Skeletal muscle satellite cell (primary cell): ENCODE measurements around the gene CACNB3.
A peak's percentile ranks its signal among the peaks of the same experiment; 100 is the strongest.
"Not testable (repeated sequence)": the region's sequence is repeated elsewhere in the genome, so short reads cannot be mapped to it uniquely, and the experiment has no call there.

Source experiments
- H3K27me3 ChIP-seq: 2 replicates; pipeline ENCODE4 v1.7.0; 2013; ENCODE audit warnings: low read length; ENCODE audit not compliant: control insufficient read depth, insufficient read depth
- H3K36me3 ChIP-seq: 2 replicates; pipeline ENCODE4 v1.7.0; 2013; ENCODE audit warnings: mild to moderate bottlenecking, control low read depth, low read length; ENCODE audit not compliant: insufficient read depth
- H3K4me1 ChIP-seq: 2 replicates; pipeline ENCODE4 v1.7.0; 2013; ENCODE audit warnings: low read length; ENCODE audit not compliant: control insufficient read depth, insufficient read depth
- H3K4me2 ChIP-seq: 2 replicates; pipeline ENCODE4 v1.7.0; 2013; ENCODE audit warnings: mild to moderate bottlenecking, low read length
- H3K4me3 ChIP-seq: 2 replicates; pipeline ENCODE4 v1.7.0; 2013; ENCODE audit warnings: low read length
- H3K9ac ChIP-seq: 2 replicates; pipeline ENCODE4 v1.7.0; 2013; ENCODE audit warnings: mild to moderate bottlenecking, low read depth, low read length, moderate library complexity
- H3K9me3 ChIP-seq: replicated peaks from 2 replicates; pipeline ENCODE4 v1.7.0; 2013; ENCODE audit warnings: mild to moderate bottlenecking, control low read depth, low read length

Gene CACNB3

DNA sequence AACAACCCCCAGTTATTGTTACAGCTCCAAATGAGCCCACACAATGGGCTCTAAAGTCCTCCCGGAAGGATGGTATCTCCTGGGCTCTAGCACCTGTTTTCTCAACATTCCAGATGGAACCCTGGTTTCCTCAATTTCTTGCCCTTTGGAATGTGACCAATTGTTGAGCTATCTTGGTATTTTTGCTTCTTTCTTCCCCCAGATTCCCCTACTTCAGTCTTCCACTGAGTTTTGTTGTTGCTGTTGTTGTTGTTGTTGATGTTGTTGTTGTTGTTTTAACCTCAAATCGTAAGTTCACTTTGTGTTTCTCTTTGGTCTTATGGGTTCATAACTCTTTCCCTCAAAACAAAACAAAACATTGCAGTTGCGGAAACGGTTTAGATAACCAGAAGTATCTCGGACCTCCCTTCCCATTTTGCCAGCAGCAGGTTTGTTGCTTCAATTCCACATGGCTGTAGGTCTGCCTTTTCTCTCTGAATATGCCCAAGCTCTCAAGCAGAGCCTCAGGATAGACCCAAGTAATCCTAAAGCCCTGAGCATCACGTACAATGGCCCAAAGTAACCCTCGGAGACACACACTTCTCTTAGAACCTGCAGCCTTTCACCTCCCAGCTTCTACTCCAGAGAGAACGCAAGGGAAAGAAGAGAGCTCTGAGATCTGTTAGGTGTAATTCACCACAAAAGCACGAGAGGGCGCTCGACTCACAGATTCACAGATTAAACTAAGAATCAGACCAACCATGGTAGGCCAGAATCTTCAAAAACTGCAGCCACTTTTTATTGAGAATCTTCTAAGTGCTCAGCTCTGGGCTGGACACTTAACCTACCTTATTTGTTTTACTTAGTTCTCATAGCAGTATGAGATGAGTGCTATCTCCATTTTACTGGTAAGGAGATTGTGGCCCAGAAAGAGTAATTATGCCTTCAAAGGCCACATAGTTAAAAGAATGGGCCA is 34.7 kb downstream of the CACNB3 start:
- Histone ChIP-seq H3K9ac (peak overlapping the region; percentile 64), H3K4me3 (peak overlapping the region; percentile 70), H3K9me3 (no peaks in the 10 kb centered on the region), H3K4me1 (peaks cover 20% of the 10 kb centered on the region), H3K36me3 (no peaks in the 10 kb centered on the region), H3K4me2 (peak overlapping the region; percentile 76), H3K27me3 (peaks cover 7% of the 10 kb centered on the region)

GRCh38 chr12:48854488-48854887 is 36.2 kb downstream of the CACNB3 start:
- Histone ChIP-seq H3K9me3 (no peaks in the 10 kb centered on the region), H3K4me1 (peaks cover 20% of the 10 kb centered on the region), H3K9ac (no peak overlapping the region), H3K4me2 (no peak overlapping the region), H3K4me3 (no peak overlapping the region), H3K36me3 (no peaks in the 10 kb centered on the region), H3K27me3 (peaks cover 7% of the 10 kb centered on the region)

GRCh38 chr12:48854932-48855331 is 36.6 kb downstream of the CACNB3 start:
- H3K36me3 ChIP-seq, H3K9me3 ChIP-seq, H3K4me2 ChIP-seq, H3K9ac ChIP-seq, H3K4me3 ChIP-seq, H3K27me3 ChIP-seq: not testable (repeated sequence)
- H3K4me1 ChIP-seq, result peaks cover 20% of the 10 kb centered on the region

- no peaks in the 10 kb centered on the region for H3K9me3 ChIP-seq
- no peak overlapping the region for H3K9ac ChIP-seq
- no peaks in the 10 kb centered on the region for H3K36me3 ChIP-seq
- H3K27me3 ChIP-seq, result peaks cover 13% of the 10 kb centered on the region
- H3K4me1 ChIP-seq, result peaks cover 9% of the 10 kb centered on the region
- H3K4me2 ChIP-seq, result no peak overlapping the region
- H3K4me3 ChIP-seq, result no peak overlapping the region
Observed at GRCh38 chr12:48856379-48856778, 38.1 kb downstream of the CACNB3 start.

DNA sequence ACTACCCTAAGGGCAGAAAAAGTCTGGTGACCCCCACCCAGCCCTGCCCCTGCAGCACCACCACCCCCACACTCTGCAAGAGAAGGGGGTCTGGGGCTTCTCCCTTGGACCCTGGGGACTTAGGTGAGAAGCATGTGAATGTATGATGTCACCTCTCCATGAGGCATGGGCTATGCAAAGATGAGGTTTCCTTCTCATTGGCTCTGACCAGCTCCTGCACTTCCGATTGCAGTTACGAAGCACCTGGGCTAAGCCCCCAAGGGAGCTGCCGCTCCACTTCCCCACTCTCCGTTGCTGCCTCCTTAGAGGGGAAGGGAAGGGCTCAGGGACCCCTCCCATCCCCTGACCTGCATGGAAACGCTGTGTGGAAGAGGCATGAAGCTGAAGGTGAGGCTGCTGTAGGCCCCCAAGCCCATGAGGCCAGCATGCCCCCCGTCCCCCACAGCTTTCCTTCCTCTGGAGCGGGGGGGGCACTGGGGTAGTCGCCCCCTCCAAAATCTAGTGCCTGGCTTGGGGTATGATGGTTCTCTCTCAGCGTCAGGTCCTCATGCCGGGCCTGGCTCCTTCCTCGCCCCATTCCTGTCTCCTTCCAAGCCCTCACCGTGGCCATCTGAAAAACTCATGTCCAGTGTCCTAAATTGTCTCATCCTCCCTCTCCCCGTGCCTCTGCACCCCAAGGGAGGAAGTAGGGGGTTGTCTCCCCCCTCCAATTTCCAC is 39.1 kb downstream of the CACNB3 start:
- H3K4me3 ChIP-seq, result no peak overlapping the region
- no peak overlapping the region for H3K9ac ChIP-seq
- H3K4me2 ChIP-seq, result no peak overlapping the region
- no peaks in the 10 kb centered on the region for H3K9me3 ChIP-seq
- H3K36me3 ChIP-seq, result no peaks in the 10 kb centered on the region
- peaks cover 23% of the 10 kb centered on the region for H3K27me3 ChIP-seq
- peaks cover 7% of the 10 kb centered on the region for H3K4me1 ChIP-seq

GRCh38 chr12:48858043-48858442 is 39.7 kb downstream of the CACNB3 start:
- Histone ChIP-seq H3K27me3 (peaks cover 29% of the 10 kb centered on the region), H3K9me3 (no peaks in the 10 kb centered on the region), H3K9ac (no peak overlapping the region), H3K4me3 (no peak overlapping the region), H3K36me3 (no peaks in the 10 kb centered on the region), H3K4me1 (peaks cover 1% of the 10 kb centered on the region), H3K4me2 (no peak overlapping the region)

DNA sequence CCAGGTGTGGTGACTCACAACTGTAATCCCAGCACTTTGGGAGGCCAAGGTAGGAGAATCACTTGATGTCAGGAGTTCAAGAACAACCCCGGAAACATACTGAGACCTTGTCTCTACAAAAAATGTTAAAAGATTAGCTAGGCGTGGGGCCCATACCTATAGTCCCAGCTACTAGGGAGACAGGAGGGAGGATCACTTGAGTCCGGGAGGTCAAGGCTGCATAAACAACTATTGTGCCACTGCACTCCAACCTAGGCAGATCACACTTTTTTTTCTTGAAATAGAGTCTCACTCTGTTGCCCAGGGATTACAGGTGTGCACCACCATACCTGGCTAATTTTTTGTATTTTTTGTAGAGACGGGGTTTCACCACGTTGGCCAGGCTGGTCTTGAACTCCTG is 41.3 kb downstream of the CACNB3 start:
- Histone ChIP-seq H3K4me3 (no peak overlapping the region), H3K4me2 (no peak overlapping the region), H3K9ac (no peak overlapping the region), H3K27me3 (peaks cover 45% of the 10 kb centered on the region), H3K4me1 (no peaks in the 10 kb centered on the region), H3K36me3 (no peaks in the 10 kb centered on the region), H3K9me3 (no peaks in the 10 kb centered on the region)

GRCh38 chr12:48860236-48860635 is 41.9 kb downstream of the CACNB3 start:
- H3K27me3 ChIP-seq, result peaks cover 51% of the 10 kb centered on the region
- H3K4me2 ChIP-seq, result not testable (repeated sequence)

DNA sequence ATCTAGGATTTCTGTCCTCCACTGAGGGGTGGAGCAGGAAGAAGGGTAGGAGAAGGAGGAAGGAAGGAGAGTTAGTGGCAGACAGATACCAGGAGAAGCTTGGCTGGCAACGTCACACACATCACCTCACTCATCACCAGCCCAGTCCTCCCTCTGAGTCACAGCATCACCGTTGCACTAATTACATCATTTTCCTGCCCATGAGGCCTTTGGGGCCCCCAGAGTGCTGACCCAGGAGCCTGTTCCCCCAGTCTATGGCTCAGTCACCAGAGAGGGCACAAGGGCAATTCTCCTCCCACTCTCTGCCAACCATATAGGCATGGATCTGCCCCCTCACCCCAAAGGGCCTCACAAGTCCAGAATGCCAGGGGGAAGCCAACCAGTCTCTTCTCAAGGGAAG is 42.8 kb downstream of the CACNB3 start:
- Histone ChIP-seq H3K9me3 (no peaks in the 10 kb centered on the region), H3K27me3 (peaks cover 54% of the 10 kb centered on the region), H3K4me3 (no peak overlapping the region), H3K36me3 (no peaks in the 10 kb centered on the region), H3K4me1 (peaks cover 5% of the 10 kb centered on the region), H3K9ac (no peak overlapping the region), H3K4me2 (no peak overlapping the region)

More at GRCh38 chr12:48860236-48860635, 41.9 kb downstream of the CACNB3 start:
- H3K9me3 ChIP-seq, H3K36me3 ChIP-seq, H3K4me1 ChIP-seq, H3K4me3 ChIP-seq, H3K9ac ChIP-seq: not testable (repeated sequence)

DNA sequence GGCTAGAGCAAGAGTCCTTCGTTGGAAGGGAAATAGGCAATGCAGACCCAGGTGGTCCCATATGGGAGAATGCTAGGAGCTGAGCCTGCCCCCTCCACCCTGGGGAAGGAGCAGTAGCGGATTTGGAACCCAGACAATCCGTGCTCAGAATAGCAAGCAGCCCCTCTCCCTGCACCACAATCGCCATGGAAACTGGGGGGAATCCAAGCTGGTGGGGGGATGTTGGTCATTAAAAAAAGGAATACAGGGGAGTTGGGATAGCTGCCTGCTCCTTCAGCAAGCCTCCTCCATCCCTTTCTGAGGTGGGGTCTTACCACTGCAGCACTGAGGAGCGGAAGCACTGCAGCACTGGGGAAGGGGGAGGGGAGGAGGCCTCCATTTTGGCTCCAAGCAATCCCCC is 44.5 kb downstream of the CACNB3 start:
- Histone ChIP-seq H3K27me3 (peaks cover 47% of the 10 kb centered on the region), H3K36me3 (no peaks in the 10 kb centered on the region), H3K4me2 (no peak overlapping the region), H3K4me3 (no peak overlapping the region), H3K9ac (no peak overlapping the region), H3K4me1 (peaks cover 5% of the 10 kb centered on the region), H3K9me3 (no peaks in the 10 kb centered on the region)

DNA sequence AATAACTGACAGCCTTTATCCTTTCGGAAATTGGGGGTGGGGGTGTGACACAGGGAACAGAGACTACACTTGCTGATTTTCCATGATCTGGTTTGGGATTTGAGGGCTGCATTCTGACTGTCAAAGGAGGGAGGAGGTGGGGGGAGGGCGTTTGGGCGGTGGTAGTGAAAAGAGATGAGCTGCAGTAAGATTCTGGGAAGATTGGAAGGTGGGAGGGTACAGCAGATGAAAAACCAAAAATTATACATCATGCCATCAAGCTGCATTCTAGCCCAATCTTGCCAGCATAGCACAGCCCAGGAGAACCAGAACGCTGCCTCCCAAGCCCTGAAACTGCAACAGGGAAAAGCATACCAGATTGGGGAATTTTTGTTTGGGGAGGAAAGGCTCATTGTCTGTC is 45.0 kb downstream of the CACNB3 start:
- no peaks in the 10 kb centered on the region for H3K9me3 ChIP-seq
- H3K4me3 ChIP-seq, result no peak overlapping the region
- peaks cover 5% of the 10 kb centered on the region for H3K4me1 ChIP-seq
- no peak overlapping the region for H3K9ac ChIP-seq
- no peak overlapping the region for H3K4me2 ChIP-seq
- H3K36me3 ChIP-seq, result no peaks in the 10 kb centered on the region
- peaks cover 47% of the 10 kb centered on the region for H3K27me3 ChIP-seq
